HG02610 (cell line): ENCODE measurements around the gene INSIG1.

Source experiments
- ATAC-seq: cut with Tn5 transposase; IDR thresholded peaks from one replicate; pipeline ENCODE4 v1.9.1; 2021; ENCODE audit warnings: mild to moderate bottlenecking, moderate library complexity; ENCODE audit not compliant: unreplicated experiment

Gene INSIG1

GRCh38 chr7:155297517-155298287 lies at the start of gene INSIG1:
TSS of gene INSIG1 (plus strand) at chr7:155297878. CDS start at chr7:155298286, 408 bp downstream.
- peak; percentile 67 for ATAC-seq

- ATAC-seq, result no peak
These were observed 49.3 kb upstream of the INSIG1 start for GRCh38 chr7:155248366-155248756.

GRCh38 chr7:155251831-155252230 lies 45.8 kb upstream of the INSIG1 start:
- ATAC-seq, result no peak

- no peak for ATAC-seq
These were observed 45.2 kb upstream of the INSIG1 start for GRCh38 chr7:155252444-155252887.

GRCh38 chr7:155252892-155253501 lies 44.7 kb upstream of the INSIG1 start:
- no peak for ATAC-seq

GRCh38 chr7:155254018-155254417 lies 43.7 kb upstream of the INSIG1 start:
- no peak for ATAC-seq

- no peak for ATAC-seq
These were observed 42.6 kb upstream of the INSIG1 start for GRCh38 chr7:155255071-155255470.

- ATAC-seq, result no peak
These were observed 42.1 kb upstream of the INSIG1 start for GRCh38 chr7:155255621-155256020.

- ATAC-seq, result no peak
These were observed 41.5 kb upstream of the INSIG1 start for GRCh38 chr7:155256081-155256760.

- ATAC-seq, result no peak
These were observed 40.8 kb upstream of the INSIG1 start for GRCh38 chr7:155256761-155257481.

- ATAC-seq, result no peak
These were observed 40.0 kb upstream of the INSIG1 start for GRCh38 chr7:155257482-155258225.

- no peak for ATAC-seq
These were observed 39.5 kb upstream of the INSIG1 start for GRCh38 chr7:155258226-155258560.

GRCh38 chr7:155259866-155260497 lies 37.7 kb upstream of the INSIG1 start:
- no peak for ATAC-seq

GRCh38 chr7:155260498-155260872 lies 37.2 kb upstream of the INSIG1 start:
- no peak for ATAC-seq

- no peak for ATAC-seq
These were observed 36.4 kb upstream of the INSIG1 start for GRCh38 chr7:155261031-155261985.

- no peak for ATAC-seq
These were observed 35.6 kb upstream of the INSIG1 start for GRCh38 chr7:155262031-155262430.

- ATAC-seq, result no peak
These were observed 34.6 kb upstream of the INSIG1 start for GRCh38 chr7:155263051-155263450.

- ATAC-seq, result no peak
These were observed 34.0 kb upstream of the INSIG1 start for GRCh38 chr7:155263581-155264143.

GRCh38 chr7:155265144-155265543 lies 32.5 kb upstream of the INSIG1 start:
- ATAC-seq, result no peak
